Measurements from ENCODE around the gene NDUFAF8. TPM values are rescaled to one million over a fixed set of nuclear protein-coding genes. Genes with fewer than 3 reads are reported as not detected.

The NDUFAF8 gene
- total RNA-seq, 2 donors from 2014 or later, result 23.2 to 29.9 TPM

DNA sequence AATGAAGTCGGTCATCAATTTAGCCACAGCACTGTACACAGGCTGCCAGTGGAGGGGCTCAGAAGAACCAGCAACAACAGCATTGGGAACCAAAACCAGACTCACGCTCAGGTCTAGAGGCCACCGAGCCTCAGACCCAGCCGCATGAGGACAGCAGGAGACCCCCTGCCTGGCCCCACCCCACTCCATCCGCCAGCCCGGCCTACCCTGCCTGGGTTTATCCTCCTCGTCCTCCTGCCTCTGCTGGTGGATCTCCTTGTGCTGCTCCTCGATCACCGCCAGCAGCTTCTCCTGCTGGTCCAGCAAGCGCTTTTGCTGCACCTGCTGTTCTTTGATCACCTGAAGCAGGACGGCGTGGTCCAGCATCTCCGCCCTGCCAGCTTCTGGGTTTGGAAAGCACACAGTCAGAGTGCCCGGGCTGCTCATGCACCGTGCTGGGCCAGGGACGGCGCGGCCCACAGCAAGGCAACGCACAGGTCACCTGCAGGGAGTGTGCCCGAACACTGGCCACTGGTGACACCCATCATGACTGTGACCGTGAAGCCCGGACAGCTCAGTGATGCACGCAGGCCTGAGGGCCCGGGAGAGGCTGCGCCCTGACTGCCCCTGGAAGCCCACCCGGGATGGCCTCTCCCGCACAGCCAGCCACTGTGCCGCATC, 7.7 kb downstream of the NDUFAF8 start:
- ATAC-seq, result no peak
- no peak for DNase-seq
- intact Hi-C loops (cut with DNase I, micrococcal nuclease), result no loop called here

DNA sequence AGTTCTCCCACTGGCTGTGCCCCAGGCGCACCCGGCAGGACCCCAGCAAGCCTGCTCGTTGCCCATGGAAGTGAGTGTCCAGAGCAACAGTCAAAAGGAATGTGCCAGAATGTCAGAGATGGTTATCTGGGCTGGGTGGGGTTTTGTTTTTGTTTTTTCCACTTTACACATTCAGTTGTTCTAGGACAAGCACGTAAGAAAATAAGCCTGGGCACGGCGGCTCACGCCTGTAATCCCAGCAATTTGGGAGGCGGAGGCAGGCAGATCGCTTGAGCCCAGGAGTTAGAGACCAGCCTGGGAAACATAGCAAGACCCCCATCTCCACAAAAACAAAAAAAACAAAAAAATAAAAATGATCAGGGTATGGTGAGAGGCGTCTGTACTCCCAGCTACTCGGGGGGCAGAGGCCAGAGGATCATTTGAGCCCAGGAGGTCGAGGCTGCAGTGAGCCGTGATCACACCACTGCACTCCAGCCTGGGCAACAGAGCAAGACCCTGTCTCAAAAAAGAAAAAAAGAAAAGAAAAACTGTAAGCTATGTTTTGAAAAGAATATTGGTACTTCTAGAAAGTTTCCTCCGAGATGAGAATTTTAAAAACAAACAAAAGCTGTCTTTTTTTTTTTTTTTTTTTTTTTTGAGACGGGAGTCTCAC, 8.3 kb downstream of the NDUFAF8 start:
- no peak for ATAC-seq
- intact Hi-C loops (cut with DNase I, micrococcal nuclease), result no loop called here
- DNase-seq, result no peak

- intact Hi-C loops (cut with DNase I, micrococcal nuclease), result no loop called here
- DNase-seq (no peak), ATAC-seq (no peak)
These were observed 9.5 kb downstream of the NDUFAF8 start for GRCh38 chr17:81248649-81249048.

- DNase-seq (no peak), ATAC-seq (no peak)
- intact Hi-C loops (cut with DNase I, micrococcal nuclease), result loop anchor here (5.0 to 10.0 kb wide), 2 partner anchors 235 to 353 kb away; no protein-coding TSS in a partner anchor
These were observed 10.3 kb downstream of the NDUFAF8 start for GRCh38 chr17:81249223-81250040.

DNA sequence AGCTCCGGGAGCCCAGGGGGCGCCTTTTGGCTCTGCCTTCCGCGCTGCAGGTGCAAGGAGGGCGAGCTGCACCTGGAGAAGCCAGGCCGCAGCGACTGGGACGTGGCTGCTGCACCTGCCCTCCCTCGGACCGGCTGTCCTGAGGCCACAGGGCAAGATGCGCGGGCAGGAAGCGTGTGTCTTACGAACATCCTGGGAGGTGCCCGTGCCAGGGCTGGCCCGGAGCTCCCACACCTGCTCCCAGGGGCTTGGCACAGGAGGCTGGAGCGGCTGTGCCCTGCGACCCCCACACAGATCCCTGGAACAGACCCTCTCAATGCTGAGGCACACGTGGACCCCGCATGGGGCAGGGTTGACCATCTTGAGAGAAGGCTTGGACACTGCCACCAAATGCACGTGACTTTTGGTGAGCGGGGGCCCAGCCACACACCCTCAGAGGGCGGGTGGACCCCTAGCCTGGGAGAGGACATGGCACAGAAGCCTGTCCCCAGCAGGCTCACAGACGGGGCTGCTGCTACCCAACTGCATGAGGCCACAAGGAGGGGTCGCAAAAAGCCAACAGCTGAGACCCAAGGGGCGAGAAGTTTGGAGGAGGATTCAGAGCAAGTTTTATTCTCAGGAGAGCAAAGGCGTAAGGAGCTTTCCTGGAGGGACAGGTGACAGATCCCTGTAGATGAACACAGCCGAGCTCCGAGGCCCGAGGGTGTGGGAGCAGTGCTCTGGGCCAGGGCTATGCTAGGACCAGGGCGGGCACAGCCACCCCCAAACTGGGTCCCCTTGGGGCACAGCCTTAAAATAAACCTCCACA, 11.4 kb downstream of the NDUFAF8 start:
- DNase-seq (no peak), ATAC-seq (peak; percentile 13)
- intact Hi-C loops (cut with DNase I, micrococcal nuclease), result loop anchor here (5.0 to 10.0 kb wide), 2 partner anchors 234 to 352 kb away; no protein-coding TSS in a partner anchor

GRCh38 chr17:81251094-81251708, 12.1 kb downstream of the NDUFAF8 start:
- ATAC-seq, result peak; percentile 73
- intact Hi-C loops (cut with DNase I, micrococcal nuclease), result loop anchor here (5.0 to 10.0 kb wide), 2 partner anchors 234 to 351 kb away; no protein-coding TSS in a partner anchor
- DNase-seq, result peak; percentile 65 to 77

- DNase-seq (peak in 1 of 2 donors; percentile 48), ATAC-seq (peak; percentile 60)
- intact Hi-C loops (cut with DNase I, micrococcal nuclease), result loop anchor here (5.0 to 10.0 kb wide), 2 partner anchors 233 to 350 kb away; no protein-coding TSS in a partner anchor
These were observed 12.7 kb downstream of the NDUFAF8 start for GRCh38 chr17:81251709-81252301.

- intact Hi-C loops (cut with DNase I, micrococcal nuclease), result loop anchor here (5.0 to 10.0 kb wide), 2 partner anchors 232 to 350 kb away; no protein-coding TSS in a partner anchor
- no peak for DNase-seq
- no peak for ATAC-seq
These were observed 13.3 kb downstream of the NDUFAF8 start for GRCh38 chr17:81252326-81252986.

GRCh38 chr17:81252987-81253329, 13.8 kb downstream of the NDUFAF8 start:
- intact Hi-C loops (cut with DNase I, micrococcal nuclease), result loop anchor here (5.0 to 10.0 kb wide), 2 partner anchors 232 to 349 kb away; no protein-coding TSS in a partner anchor
- no peak for ATAC-seq
- DNase-seq, result no peak

- intact Hi-C loops (cut with DNase I, micrococcal nuclease), result loop anchor here (5.0 to 10.0 kb wide), 2 partner anchors 231 to 349 kb away; no protein-coding TSS in a partner anchor
- DNase-seq (peak in 1 of 2 donors; percentile 42), ATAC-seq (no peak)
These were observed 14.4 kb downstream of the NDUFAF8 start for GRCh38 chr17:81253358-81254131.

GRCh38 chr17:81254955-81255717, 16.0 kb downstream of the NDUFAF8 start:
- ATAC-seq, result peak; percentile 66
- DNase-seq, result peak; percentile 88 to 91
- intact Hi-C loops (cut with DNase I, micrococcal nuclease), result loop anchor here (5.0 to 10.0 kb wide), 2 partner anchors 230 to 347 kb away; no protein-coding TSS in a partner anchor

- DNase-seq (no peak), ATAC-seq (peak; percentile 20)
- intact Hi-C loops (cut with DNase I, micrococcal nuclease), result loop anchor here in 1 of 2 donors (10.0 kb wide), 1 partner anchor 228 kb away; no protein-coding TSS in a partner anchor
These were observed 17.5 kb downstream of the NDUFAF8 start for GRCh38 chr17:81256616-81257015.

DNA sequence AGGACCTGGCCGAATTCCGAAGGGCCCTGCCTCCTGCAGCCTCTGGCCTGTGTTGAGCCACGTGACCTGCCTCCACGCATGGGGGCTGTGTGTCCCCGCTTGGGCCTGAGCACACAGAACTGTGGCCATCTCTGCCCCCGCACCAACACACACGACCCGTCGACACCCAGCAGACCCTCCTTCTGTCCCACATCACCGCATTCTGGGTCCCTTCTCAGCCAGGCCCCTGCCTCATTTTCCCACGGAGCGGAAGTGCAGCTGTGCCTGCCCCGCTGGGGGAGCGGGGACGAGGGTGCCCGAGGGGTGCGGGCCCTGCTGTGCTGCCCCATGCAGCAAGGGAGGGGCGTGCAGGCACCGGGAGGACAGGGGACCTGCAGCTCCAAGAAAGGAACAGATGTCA, 18.4 kb downstream of the NDUFAF8 start:
- DNase-seq (no peak), ATAC-seq (no peak)
- intact Hi-C loops (cut with DNase I, micrococcal nuclease), result loop anchor here in 1 of 2 donors (10.0 kb wide), 1 partner anchor 227 kb away; no protein-coding TSS in a partner anchor

- intact Hi-C loops (cut with DNase I, micrococcal nuclease), result loop anchor here in 1 of 2 donors (10.0 kb wide), 1 partner anchor 227 kb away; no protein-coding TSS in a partner anchor
- ATAC-seq, result no peak
- DNase-seq, result no peak
These were observed 19.2 kb downstream of the NDUFAF8 start for GRCh38 chr17:81258292-81258691.

- no peak for ATAC-seq
- DNase-seq, result no peak
- intact Hi-C loops (cut with DNase I, micrococcal nuclease), result loop anchor here in 1 of 2 donors (10.0 kb wide), 1 partner anchor 226 kb away; no protein-coding TSS in a partner anchor
These were observed 20.0 kb downstream of the NDUFAF8 start for GRCh38 chr17:81259058-81259605.
